NCI-H2196 treated with DMSO at 0.1 percent for 48 hours (cell line): ENCODE data around the gene TTC23.

Source experiments
- DNase-seq: peaks from one replicate; lab custom pipeline; 2025; ENCODE audit not compliant: unreplicated experiment; lab: John Stamatoyannopoulos, UW

The TTC23 gene

GRCh38 chr15:99165956-99166689, 83.3 kb downstream of the TTC23 start:
- DNase-seq: no peak

- no peak for DNase-seq
Measured at GRCh38 chr15:99165020-99165790, 84.2 kb downstream of the TTC23 start.

GRCh38 chr15:99164119-99164518, 85.3 kb downstream of the TTC23 start:
- DNase-seq: no peak

GRCh38 chr15:99163271-99164062, 85.9 kb downstream of the TTC23 start:
- DNase-seq: no peak

GRCh38 chr15:99158626-99159412, 90.6 kb downstream of the TTC23 start:
- no peak for DNase-seq

GRCh38 chr15:99157456-99157855, 91.9 kb downstream of the TTC23 start:
- DNase-seq: no peak

GRCh38 chr15:99155961-99156443, 93.4 kb downstream of the TTC23 start:
- DNase-seq: no peak

GRCh38 chr15:99154271-99154670, 95.1 kb downstream of the TTC23 start:
- no peak for DNase-seq

- no peak for DNase-seq
Measured at GRCh38 chr15:99153026-99153535, 96.3 kb downstream of the TTC23 start.

GRCh38 chr15:99151156-99151555, 98.2 kb downstream of the TTC23 start:
- DNase-seq: no peak

- DNase-seq: no peak
Measured at GRCh38 chr15:99149366-99149765, 100.0 kb downstream of the TTC23 start.

GRCh38 chr15:99148851-99149276, 100.5 kb downstream of the TTC23 start:
- DNase-seq: no peak

- DNase-seq: no peak
Measured at GRCh38 chr15:99146661-99147060, 102.7 kb downstream of the TTC23 start.

GRCh38 chr15:99145778-99146177, 103.6 kb downstream of the TTC23 start:
- DNase-seq: no peak

GRCh38 chr15:99145005-99145404, 104.4 kb downstream of the TTC23 start:
- DNase-seq: no peak

- DNase-seq: no peak
Measured at GRCh38 chr15:99143655-99144610, 105.4 kb downstream of the TTC23 start.

GRCh38 chr15:99143242-99143641, 106.1 kb downstream of the TTC23 start:
- no peak for DNase-seq

- DNase-seq: no peak
Measured at GRCh38 chr15:99142562-99142961, 106.8 kb downstream of the TTC23 start.

GRCh38 chr15:99141943-99142342, 107.4 kb downstream of the TTC23 start:
- no peak for DNase-seq
